ENCODE data around the gene DHRS12.
A peak's percentile ranks its signal among the peaks of the same experiment; 100 is the strongest.
"Not testable (repeated sequence)": the region's sequence is repeated elsewhere in the genome, so short reads cannot be mapped to it uniquely, and the experiment has no call there.

DHRS12 gene

GRCh38 chr13:51827254-51827653 lies 23.3 kb upstream of the DHRS12 start:
- no peak for DNase-seq (ENCODE audit: low spot score)

- no peak for DNase-seq (ENCODE audit: low spot score)
Measured at GRCh38 chr13:51826606-51827005, 22.6 kb upstream of the DHRS12 start.

- no peak for DNase-seq (ENCODE audit: low spot score)
Measured at GRCh38 chr13:51825681-51826254, 21.8 kb upstream of the DHRS12 start.

DNA sequence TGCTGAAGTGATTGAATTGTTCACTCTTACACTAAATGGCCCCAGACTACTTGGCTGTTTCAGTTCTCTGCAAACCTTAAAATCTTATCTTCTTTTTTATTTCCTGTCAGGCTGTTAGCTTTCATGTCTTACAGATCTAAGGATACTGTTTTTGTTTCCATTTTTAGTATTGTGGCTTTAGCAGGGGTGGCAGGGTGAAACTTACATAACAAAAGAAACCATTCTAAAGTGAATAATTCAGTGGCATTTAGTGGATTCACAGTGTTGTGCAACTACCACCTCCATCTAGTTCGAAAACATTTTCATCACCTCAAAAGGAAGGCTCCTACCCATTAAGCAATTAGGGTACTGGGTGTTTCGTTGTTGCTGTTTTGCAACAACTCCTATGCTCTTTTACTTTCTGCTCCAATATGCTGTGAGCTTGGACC lies 21.2 kb upstream of the DHRS12 start:
- no peak for DNase-seq (ENCODE audit: low spot score)

GRCh38 chr13:51824712-51825111 lies 20.7 kb upstream of the DHRS12 start:
- DNase-seq (ENCODE audit: low spot score), result not testable (repeated sequence)

GRCh38 chr13:51823863-51824262 lies 19.9 kb upstream of the DHRS12 start:
- DNase-seq (ENCODE audit: low spot score), result no peak

- DNase-seq (ENCODE audit: low spot score), result no peak
Measured at GRCh38 chr13:51823359-51823758, 19.4 kb upstream of the DHRS12 start.

- no peak for DNase-seq (ENCODE audit: low spot score)
Measured at GRCh38 chr13:51822106-51822815, 18.3 kb upstream of the DHRS12 start.

GRCh38 chr13:51821606-51822005 lies 17.6 kb upstream of the DHRS12 start:
- DNase-seq (ENCODE audit: low spot score), result no peak

DNA sequence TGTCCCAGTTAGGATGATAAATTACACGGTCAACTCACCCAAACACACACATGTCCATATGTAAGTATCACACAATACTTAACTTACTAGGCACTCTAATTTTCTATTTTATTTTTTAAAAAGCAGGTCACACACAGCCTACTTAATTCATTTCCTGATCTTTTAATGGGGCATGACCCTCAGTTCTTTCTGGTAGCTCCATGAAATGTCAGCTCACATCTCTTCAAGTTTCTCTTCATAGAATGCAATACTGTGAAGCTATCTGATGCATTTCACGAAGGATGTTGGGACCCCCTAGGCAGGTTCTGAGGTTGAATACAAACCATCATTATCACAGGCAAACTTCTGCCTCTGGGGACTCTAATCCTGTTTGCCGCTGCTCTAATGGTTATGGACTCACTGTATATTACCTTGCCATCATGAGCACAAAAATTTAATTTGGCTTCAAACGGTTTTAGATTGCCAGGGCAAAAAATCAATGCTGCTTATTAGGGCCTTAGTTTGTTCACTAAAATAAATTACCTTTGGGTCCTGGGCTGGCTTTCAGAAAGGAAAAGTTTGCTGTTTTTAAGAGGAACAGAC lies 16.1 kb upstream of the DHRS12 start:
- no peak for DNase-seq (ENCODE audit: low spot score)

- DNase-seq (ENCODE audit: low spot score), result no peak
Measured at GRCh38 chr13:51819544-51819943, 15.6 kb upstream of the DHRS12 start.

DNA sequence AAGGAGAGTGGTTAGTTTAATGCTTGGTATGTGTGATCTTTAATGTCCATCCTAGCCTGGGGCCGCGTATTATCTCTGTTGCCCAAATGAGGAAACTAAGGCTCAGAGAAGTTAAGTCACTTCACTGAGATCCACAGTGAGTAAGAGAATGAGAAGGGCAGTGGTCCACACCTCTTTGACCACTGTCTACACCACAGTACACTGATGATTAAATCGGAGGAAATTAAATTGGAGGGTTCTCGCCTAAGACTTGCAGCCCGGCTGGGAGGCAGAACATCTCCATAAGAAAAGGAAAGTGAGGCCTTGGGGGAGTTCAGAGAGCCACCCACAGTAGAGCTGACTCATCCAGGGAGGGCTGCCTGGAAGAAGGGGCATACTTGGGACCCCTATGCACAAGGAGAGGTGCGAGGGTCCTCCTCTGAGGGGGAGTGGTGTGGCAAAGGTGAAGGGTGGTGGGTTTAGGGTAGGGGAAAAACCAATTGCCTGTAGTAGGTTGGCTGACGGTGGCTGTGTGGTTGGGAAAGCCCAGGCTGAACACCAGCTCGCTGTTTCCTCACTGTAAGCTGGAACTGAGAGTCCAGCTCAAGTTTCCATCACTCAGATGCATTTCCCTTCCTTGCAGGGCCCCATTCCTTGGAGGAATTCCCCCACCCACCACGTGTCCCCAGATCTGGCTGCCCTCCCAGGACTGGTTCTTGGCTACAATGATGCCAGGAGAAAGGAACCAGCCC lies 15.0 kb upstream of the DHRS12 start:
- no peak for DNase-seq (ENCODE audit: low spot score)

GRCh38 chr13:51818276-51818675 lies 14.3 kb upstream of the DHRS12 start:
- no peak for DNase-seq (ENCODE audit: low spot score)

DNA sequence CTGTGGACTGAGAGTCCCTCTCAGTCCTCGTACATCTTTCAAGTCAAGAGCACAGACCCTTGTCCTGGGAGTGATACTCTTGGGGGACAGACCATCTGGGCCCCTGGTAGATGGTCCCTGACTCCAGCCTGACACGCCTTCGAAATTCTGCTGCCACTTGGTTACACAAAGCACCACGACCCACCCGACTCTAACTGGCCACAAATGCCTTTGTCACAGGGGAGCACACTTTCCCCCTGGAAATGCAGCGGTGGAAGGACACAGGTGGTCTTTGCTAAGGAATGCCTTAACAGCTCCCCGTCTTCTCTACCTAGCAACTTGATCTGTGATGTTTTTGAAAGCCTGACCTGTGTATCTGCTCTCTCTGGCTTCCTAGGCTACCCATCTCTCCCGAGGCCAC lies 13.8 kb upstream of the DHRS12 start:
- no peak for DNase-seq (ENCODE audit: low spot score)

DNA sequence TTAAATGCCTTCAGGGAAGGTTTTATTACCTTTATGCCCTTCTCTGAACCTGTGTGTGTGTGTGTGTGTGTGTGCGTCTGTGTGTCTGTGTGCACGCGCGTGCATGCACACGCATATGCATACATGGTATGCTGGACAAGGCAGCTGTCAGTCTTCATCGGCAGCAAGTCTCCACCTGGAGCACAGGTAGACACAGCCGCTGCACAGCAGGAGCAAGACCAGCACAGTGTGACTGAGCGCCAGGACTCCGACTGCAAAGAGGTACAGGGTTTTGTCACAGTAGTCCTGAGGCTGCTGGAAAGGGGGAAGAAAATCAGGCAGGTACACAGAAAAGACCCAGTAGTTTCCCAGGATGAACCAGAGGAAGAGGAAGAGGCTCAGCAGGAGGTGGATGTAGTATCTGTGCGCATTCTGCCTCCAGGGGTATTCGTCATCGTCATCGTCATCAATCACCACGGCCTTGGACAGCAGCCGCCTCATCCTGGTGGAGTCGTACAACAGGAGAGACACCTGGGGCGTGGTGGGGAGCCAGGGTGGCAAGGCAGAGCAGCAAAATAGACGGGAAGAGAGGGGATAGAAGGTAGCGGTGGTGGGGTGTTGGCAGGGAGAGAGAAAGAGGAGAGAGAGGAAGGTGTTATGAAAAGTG lies 12.8 kb upstream of the DHRS12 start:
- no peak for DNase-seq (ENCODE audit: low spot score)

DNA sequence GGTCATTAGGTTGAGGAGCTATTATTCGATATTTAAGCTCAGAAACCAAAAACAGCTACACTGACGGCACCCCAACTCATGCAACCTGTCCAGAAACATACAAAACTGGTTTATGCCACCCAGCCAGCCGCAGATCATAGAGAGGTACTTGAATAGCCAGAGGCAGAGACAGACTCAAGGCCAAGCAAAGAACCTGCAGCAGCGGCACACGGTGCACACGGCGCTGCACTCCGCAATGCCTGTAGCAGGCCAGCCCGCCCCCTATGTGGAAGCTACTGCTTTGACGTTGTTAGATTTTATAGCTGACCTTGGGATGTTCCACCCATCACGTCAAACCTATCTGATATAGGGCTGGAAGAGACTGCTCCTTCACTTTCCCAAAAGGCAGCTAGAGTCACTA lies 11.9 kb upstream of the DHRS12 start:
- DNase-seq (ENCODE audit: low spot score), result no peak

DNA sequence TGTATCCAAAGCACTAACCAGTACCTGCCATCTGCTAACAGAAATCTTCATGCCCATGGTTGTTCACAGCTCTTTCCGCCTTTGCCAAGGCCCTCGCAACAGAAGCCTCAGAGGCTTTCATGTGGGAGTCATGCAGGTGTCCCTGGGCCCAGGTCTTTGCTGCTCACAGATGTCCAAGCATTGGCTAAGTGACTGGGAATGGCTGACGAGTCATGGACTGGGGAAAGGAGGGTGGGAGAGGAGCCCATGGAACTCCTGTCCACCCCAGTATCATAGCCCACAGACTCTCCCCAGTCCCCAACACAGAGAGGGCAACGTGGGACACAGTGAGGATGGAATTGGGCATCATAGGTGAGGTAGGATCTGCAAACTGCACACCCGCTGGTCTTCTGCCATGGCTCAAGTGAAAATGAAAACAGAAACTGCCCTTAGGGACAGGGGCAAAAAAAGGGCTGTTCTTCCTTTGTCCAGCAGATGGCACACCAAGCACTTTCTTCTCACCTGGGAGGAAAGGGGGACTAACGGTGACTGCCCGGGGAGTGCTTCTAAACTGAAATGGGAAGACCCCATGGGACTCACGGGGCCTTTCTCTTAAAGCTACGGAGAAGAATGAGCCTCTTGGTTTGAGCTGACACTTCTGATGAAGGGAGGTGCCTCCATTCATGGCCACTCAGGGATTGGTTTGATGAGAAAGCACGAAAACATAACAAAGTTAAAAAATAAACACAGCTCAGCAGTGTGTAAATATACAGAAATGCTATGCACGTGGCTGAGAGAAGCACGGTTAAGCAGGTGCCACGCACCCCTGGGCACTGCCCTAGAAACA lies 11.1 kb upstream of the DHRS12 start:
- peak; percentile 79 for DNase-seq (ENCODE audit: low spot score)

DNA sequence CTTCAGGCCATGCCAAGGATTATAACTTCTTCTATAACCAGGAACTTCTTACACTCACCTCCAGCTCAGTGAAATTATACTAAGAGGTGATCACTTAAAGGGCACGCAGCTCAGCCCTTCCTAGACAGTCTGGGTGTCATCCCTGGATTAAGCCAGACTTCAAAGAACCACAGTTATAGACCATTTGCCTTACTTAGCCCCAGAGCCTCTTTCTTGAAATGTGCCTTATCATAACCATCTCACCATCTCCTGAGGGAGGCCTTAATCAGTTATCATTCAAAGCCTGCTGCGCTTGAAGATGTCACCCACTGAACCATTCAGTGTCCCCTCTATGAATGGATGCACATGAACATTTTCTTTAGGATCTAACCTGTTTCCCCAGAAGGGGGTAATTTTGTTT lies 10.1 kb upstream of the DHRS12 start:
- no peak for DNase-seq (ENCODE audit: low spot score)

DNA sequence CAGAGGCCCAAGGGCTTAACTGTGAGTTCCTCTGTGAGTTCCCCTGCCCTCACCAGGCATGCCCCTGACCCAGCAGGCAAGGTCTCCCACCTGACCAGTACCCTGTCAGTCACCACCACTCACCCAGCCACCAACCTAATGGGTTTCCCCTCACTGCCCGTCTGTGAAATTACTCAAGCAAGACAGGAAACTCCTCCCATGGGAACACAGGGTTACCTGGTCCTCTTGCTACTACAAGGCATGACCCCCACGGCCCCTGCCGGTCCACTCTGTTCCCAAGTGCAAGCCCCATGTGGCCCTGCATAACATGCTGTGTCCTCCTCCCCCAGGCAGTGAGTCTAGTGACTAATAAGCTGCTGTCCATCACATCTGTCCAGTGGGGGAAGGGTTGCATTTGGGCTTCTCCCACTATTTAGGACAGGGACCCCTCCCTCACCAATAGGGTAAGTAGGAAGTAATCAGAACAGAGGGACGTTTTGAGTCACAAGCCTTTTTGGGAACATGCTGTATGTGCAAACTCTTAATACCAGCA lies 8.0 kb upstream of the DHRS12 start:
- DNase-seq (ENCODE audit: low spot score), result no peak

- DNase-seq (ENCODE audit: low spot score), result no peak
Measured at GRCh38 chr13:51811046-51811445, 7.1 kb upstream of the DHRS12 start.

DNA sequence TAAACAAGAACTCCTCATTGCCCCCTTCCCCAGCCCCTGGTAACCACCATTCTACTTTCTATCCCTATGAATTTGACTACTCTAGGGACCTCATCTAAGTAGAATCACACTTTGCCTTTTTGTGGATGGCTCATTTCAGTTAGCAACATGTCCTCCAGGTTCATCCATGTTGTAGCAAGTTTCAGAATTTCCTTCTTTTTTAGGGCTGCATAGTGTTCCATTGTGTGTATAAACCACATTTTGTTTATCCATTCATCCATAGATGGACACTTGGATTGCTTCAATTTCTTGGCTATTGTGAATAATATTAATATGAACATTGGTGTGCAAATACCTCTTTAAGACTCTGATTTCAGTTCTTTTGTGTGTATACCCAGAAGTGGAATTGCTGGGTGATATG lies 4.8 kb upstream of the DHRS12 start:
- no peak for DNase-seq (ENCODE audit: low spot score)
